ENCODE data around the gene LY6G6C.
A peak's percentile ranks its signal among the peaks of the same experiment; 100 is the strongest.

LY6G6C gene

DNA sequence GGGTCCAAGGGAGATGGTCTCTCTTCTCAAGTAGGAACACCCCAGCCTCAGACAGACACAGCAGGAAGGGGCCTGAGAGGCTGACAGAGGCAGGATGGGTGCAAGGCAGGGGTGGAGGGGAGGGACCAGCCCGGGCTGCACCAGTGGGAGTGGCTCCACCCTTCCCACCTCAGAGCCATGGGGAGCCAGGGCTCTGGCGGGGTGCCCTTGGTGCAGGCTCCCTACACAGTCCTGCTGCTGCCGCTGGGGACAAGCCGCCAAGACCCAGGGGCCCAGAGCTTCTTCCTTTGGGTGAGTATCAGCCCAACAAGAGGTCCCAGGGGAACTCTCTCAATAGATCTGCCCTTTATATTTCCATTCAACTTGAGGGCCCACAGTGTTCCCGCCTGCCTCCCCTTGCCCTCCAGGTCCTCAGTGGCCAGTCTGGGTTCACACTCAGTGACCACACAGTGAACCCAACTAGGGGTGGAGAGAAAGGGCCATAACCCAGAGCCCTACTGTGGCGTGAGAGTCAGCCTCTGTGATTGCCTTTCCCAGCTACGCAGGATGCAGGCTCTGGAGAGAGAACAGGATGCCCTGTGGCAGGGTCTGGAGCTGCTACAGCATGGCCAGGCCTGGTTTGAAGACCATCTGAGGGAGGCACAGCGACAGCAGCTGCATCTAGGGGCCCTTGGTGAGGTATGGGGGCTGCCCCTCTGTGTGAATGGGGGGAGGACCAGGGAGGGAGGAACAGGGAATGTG, 41.5 kb upstream of the LY6G6C start:
- WGBS, result 83% methylated on average over 8 of the region's 8 CpGs
- no peaks in the 10 kb centered on the region for H3K27me3 ChIP-seq (ENCODE audit: insufficient read depth, low read length)
- H3K9me3 ChIP-seq (ENCODE audit: insufficient read depth, low read depth, low read length), result no peaks in the 10 kb centered on the region
- peaks cover 8% of the 10 kb centered on the region; the same call in 1 of the 2 replicates for H3K4me1 ChIP-seq (ENCODE audit: insufficient read depth, low read length)
- H3K9ac ChIP-seq (ENCODE audit: low read depth, low read length), result 0 out of 2 replicates have a peak overlapping the region, but pooled peaks have one; percentile 1
- H3K4me3 ChIP-seq (ENCODE audit: low read length), result no peak overlapping the region
- peak overlapping the region; percentile 51; the same call in 1 of the 2 replicates for H3K27ac ChIP-seq (ENCODE audit: low read depth, low read length)
- H3K36me3 ChIP-seq (ENCODE audit: insufficient read depth, low read length), result peaks cover 34% of the 10 kb centered on the region; the same call in 1 of the 2 replicates

DNA sequence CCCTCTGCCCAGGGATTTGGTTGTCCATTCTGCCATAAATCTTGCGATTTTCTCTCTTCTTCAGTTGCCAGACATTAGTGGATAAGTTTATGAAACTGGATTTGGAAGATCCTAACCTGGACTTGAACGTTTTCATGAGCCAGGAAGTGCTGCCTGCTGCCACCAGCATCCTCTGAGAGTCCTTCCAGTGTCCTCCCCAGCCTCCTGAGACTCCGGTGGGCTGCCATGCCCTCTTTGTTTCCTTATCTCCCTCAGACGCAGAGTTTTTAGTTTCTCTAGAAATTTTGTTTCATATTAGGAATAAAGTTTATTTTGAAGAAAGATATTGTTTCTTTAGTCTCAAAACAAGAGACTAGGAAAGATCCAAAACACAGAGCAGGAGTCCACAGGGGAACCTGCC, 40.8 kb upstream of the LY6G6C start, which contains the start of gene SAPCD1:
Gene SAPCD1, plus strand, starts transcription at position 301 of the 400 bp plus-strand sequence. CDS start 399 bp downstream, outside the sequence.
- no peak within 1 kb of the TSS for H3K4me3 ChIP-seq (ENCODE audit: low read length)
- peak within 1 kb of the TSS; percentile 51; the same call in 1 of the 2 replicates for H3K27ac ChIP-seq (ENCODE audit: low read depth, low read length)
- H3K36me3 ChIP-seq (ENCODE audit: insufficient read depth, low read length), result peaks cover 36% of the 10 kb centered on the region; the same call in 1 of the 2 replicates
- no peaks in the 10 kb centered on the region for H3K9me3 ChIP-seq (ENCODE audit: insufficient read depth, low read depth, low read length)
- WGBS, result 85% methylated on average over 3 of the region's 4 CpGs
- H3K4me1 ChIP-seq (ENCODE audit: insufficient read depth, low read length), result peaks cover 8% of the 10 kb centered on the region; the same call in 1 of the 2 replicates
- no peaks in the 10 kb centered on the region for H3K27me3 ChIP-seq (ENCODE audit: insufficient read depth, low read length)
- 0 out of 2 replicates have a peak within 1 kb of the TSS, but pooled peaks have one; percentile 1 for H3K9ac ChIP-seq (ENCODE audit: low read depth, low read length)

- peaks cover 4% of the 10 kb centered on the region; the same call in 1 of the 2 replicates for H3K4me1 ChIP-seq (ENCODE audit: insufficient read depth, low read length)
- H3K36me3 ChIP-seq (ENCODE audit: insufficient read depth, low read length), result peaks cover 36% of the 10 kb centered on the region; the same call in 1 of the 2 replicates
- no peak overlapping the region for H3K4me3 ChIP-seq (ENCODE audit: low read length)
- WGBS, result 96% methylated on average over 8 of the region's 8 CpGs
- H3K27ac ChIP-seq (ENCODE audit: low read depth, low read length), result no peak overlapping the region
- H3K27me3 ChIP-seq (ENCODE audit: insufficient read depth, low read length), result no peaks in the 10 kb centered on the region
- H3K9ac ChIP-seq (ENCODE audit: low read depth, low read length), result no peak overlapping the region
- no peaks in the 10 kb centered on the region for H3K9me3 ChIP-seq (ENCODE audit: insufficient read depth, low read depth, low read length)
These were observed 39.8 kb upstream of the LY6G6C start for GRCh38 chr6:31761343-31761742.

- Histone ChIP-seq H3K4me3 (ENCODE audit: low read length) (no peak overlapping the region), H3K27me3 (ENCODE audit: insufficient read depth, low read length) (no peaks in the 10 kb centered on the region), H3K9me3 (ENCODE audit: insufficient read depth, low read depth, low read length) (no peaks in the 10 kb centered on the region), H3K9ac (ENCODE audit: low read depth, low read length) (no peak overlapping the region), H3K4me1 (ENCODE audit: insufficient read depth, low read length) (peaks cover 4% of the 10 kb centered on the region; the same call in 1 of the 2 replicates), H3K27ac (ENCODE audit: low read depth, low read length) (no peak overlapping the region), H3K36me3 (ENCODE audit: insufficient read depth, low read length) (peaks cover 36% of the 10 kb centered on the region; the same call in 1 of the 2 replicates)
- WGBS, result 97% methylated on average over 5 of the region's 5 CpGs
These were observed 39.2 kb upstream of the LY6G6C start for GRCh38 chr6:31760790-31761189.

DNA sequence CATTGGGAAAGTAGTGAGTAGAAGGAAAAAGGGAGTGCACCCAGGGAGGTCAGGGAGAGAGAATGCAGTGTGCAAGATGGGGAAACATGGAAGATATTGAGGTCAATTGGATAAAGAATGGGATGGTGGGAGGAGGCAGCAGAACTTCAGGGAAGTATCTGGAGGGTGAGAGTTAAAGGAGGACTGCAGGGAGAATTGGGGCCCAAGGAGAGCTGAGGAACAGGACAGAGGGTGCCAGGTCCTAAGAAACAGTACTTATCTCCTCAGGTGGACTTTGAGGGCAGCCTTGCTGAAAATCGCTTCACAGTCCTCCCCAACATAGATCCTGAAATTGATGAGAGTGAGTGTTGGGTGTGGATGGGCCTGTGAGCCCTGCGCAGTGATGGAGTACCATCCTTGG, 36.7 kb upstream of the LY6G6C start:
- Histone ChIP-seq H3K4me3 (ENCODE audit: low read length) (no peak overlapping the region), H3K27me3 (ENCODE audit: insufficient read depth, low read length) (no peaks in the 10 kb centered on the region), H3K36me3 (ENCODE audit: insufficient read depth, low read length) (peaks cover 36% of the 10 kb centered on the region; the same call in 1 of the 2 replicates), H3K4me1 (ENCODE audit: insufficient read depth, low read length) (peaks cover 2% of the 10 kb centered on the region; the same call in 1 of the 2 replicates), H3K27ac (ENCODE audit: low read depth, low read length) (no peak overlapping the region), H3K9me3 (ENCODE audit: insufficient read depth, low read depth, low read length) (no peaks in the 10 kb centered on the region), H3K9ac (ENCODE audit: low read depth, low read length) (no peak overlapping the region)
- 95% methylated on average over 2 of the region's 2 CpGs for WGBS

DNA sequence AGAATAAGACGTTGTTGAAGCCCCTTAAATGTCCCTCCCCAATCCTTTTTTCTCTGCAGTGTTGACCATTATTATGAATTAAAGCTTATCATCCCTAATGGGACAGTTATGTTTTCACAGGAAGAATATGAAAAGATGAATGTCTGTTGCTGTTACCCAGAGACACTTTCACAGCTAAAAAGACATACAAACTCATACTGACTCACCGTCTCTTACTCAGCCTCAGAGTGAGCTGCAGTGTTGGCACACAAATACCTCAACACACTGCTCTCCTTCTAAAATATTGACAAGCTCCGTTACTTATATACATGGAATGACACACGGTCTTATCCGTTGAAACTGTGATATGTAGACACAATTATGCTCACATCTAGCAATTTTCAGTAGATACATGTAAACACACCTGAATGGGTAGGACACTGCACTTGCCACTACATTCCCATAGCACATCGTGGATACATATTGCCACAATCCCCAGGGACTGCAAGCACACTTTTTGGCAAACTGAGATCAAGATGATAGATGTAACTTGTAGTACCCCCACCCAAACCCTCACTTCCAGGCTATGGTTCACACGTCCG, 31.3 kb upstream of the LY6G6C start:
- peaks cover 7% of the 10 kb centered on the region; the same call in 1 of the 2 replicates for H3K36me3 ChIP-seq (ENCODE audit: insufficient read depth, low read length)
- H3K4me1 ChIP-seq (ENCODE audit: insufficient read depth, low read length), result no peaks in the 10 kb centered on the region
- H3K9me3 ChIP-seq (ENCODE audit: insufficient read depth, low read depth, low read length), result no peaks in the 10 kb centered on the region
- H3K9ac ChIP-seq (ENCODE audit: low read depth, low read length), result no peak overlapping the region
- no peaks in the 10 kb centered on the region for H3K27me3 ChIP-seq (ENCODE audit: insufficient read depth, low read length)
- no peak overlapping the region for H3K27ac ChIP-seq (ENCODE audit: low read depth, low read length)
- WGBS, result 89% methylated on average over 8 of the region's 8 CpGs
- no peak overlapping the region for H3K4me3 ChIP-seq (ENCODE audit: low read length)

GRCh38 chr6:31750411-31751022, 29.0 kb upstream of the LY6G6C start:
- no peak overlapping the region for H3K9ac ChIP-seq (ENCODE audit: low read depth, low read length)
- H3K36me3 ChIP-seq (ENCODE audit: insufficient read depth, low read length), result peaks cover 13% of the 10 kb centered on the region
- 97% methylated on average over 6 of the region's 7 CpGs for WGBS
- H3K27ac ChIP-seq (ENCODE audit: low read depth, low read length), result no peak overlapping the region
- H3K4me3 ChIP-seq (ENCODE audit: low read length), result no peak overlapping the region
- H3K9me3 ChIP-seq (ENCODE audit: insufficient read depth, low read depth, low read length), result no peaks in the 10 kb centered on the region
- no peaks in the 10 kb centered on the region for H3K27me3 ChIP-seq (ENCODE audit: insufficient read depth, low read length)
- no peaks in the 10 kb centered on the region for H3K4me1 ChIP-seq (ENCODE audit: insufficient read depth, low read length)

- Histone ChIP-seq H3K9ac (ENCODE audit: low read depth, low read length) (no peak overlapping the region), H3K9me3 (ENCODE audit: insufficient read depth, low read depth, low read length) (no peaks in the 10 kb centered on the region), H3K27ac (ENCODE audit: low read depth, low read length) (no peak overlapping the region), H3K4me3 (ENCODE audit: low read length) (no peak overlapping the region), H3K4me1 (ENCODE audit: insufficient read depth, low read length) (no peaks in the 10 kb centered on the region), H3K27me3 (ENCODE audit: insufficient read depth, low read length) (no peaks in the 10 kb centered on the region), H3K36me3 (ENCODE audit: insufficient read depth, low read length) (peaks cover 13% of the 10 kb centered on the region)
- WGBS, result 97% methylated on average over 6 of the region's 8 CpGs
These were observed 27.9 kb upstream of the LY6G6C start for GRCh38 chr6:31749301-31750036.

DNA sequence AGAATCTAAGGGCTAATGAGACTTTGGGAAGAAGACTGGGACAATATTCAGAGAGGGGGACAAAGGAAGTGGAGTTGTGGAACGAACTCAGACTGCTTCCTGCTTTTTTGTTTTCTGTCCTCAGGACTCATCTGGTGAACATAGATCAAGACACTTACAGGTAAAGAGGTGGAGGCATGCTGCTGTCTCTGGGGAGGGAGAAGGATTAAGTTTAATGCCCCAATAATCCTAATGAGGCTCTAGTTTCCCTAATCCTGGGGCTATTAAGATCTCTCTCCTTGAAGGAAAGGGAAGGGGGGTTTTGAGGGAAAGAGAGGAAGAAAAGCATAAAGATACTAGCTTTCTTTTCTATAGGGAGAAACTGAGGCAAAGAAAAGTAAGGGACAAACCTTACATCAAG, 22.9 kb upstream of the LY6G6C start:
- WGBS, result 95% methylated on average over 1 of the region's 1 CpG
- H3K9me3 ChIP-seq (ENCODE audit: insufficient read depth, low read depth, low read length), result no peaks in the 10 kb centered on the region
- no peak overlapping the region for H3K27ac ChIP-seq (ENCODE audit: low read depth, low read length)
- no peak overlapping the region for H3K4me3 ChIP-seq (ENCODE audit: low read length)
- H3K4me1 ChIP-seq (ENCODE audit: insufficient read depth, low read length), result peaks cover 13% of the 10 kb centered on the region; the same call in 1 of the 2 replicates
- no peaks in the 10 kb centered on the region for H3K27me3 ChIP-seq (ENCODE audit: insufficient read depth, low read length)
- peaks cover 33% of the 10 kb centered on the region for H3K36me3 ChIP-seq (ENCODE audit: insufficient read depth, low read length)
- H3K9ac ChIP-seq (ENCODE audit: low read depth, low read length), result no peak overlapping the region

- Histone ChIP-seq H3K27ac (ENCODE audit: low read depth, low read length) (no peak overlapping the region), H3K36me3 (ENCODE audit: insufficient read depth, low read length) (peaks cover 30% of the 10 kb centered on the region), H3K27me3 (ENCODE audit: insufficient read depth, low read length) (no peaks in the 10 kb centered on the region), H3K9me3 (ENCODE audit: insufficient read depth, low read depth, low read length) (no peaks in the 10 kb centered on the region), H3K4me1 (ENCODE audit: insufficient read depth, low read length) (peaks cover 27% of the 10 kb centered on the region), H3K4me3 (ENCODE audit: low read length) (no peak overlapping the region), H3K9ac (ENCODE audit: low read depth, low read length) (no peak overlapping the region)
- WGBS, result 96% methylated on average over 3 of the region's 3 CpGs
These were observed 21.3 kb upstream of the LY6G6C start for GRCh38 chr6:31742894-31743293.

Measured in HUES64 (cell line).